Right atrium auricular region (tissue), 2 donors: ENCODE measurements around the gene TUBGCP6. TPM values are rescaled to one million over a fixed set of nuclear protein-coding genes. Genes with fewer than 3 reads are reported as not detected.
A peak's percentile ranks its signal among the peaks of the same experiment; 100 is the strongest.

ENCODE experiments used
- DNase-seq: peaks from one replicate; pipeline ENCODE4 v3.0.0-alpha.2; 2019; ENCODE audit warnings: low spot score
- H3K27ac ChIP-seq, 2 donors: fragments of 200-600 bp; sonication (generic); 1 replicate in 1 of 2; 2 replicates in 1 of 2; pipeline ENCODE4 v1.5.1; 2016 to 2019
- H3K27me3 ChIP-seq, 2 donors: fragments of 200-600 bp; sonication (generic); one replicate each; pipeline versions ENCODE4 v1.5.1 to v1.6.0; 2017 to 2019
- H3K36me3 ChIP-seq: fragments of 200-600 bp; sonication (generic); one replicate; pipeline ENCODE4 v1.5.1; 2016
- H3K4me1 ChIP-seq, 2 donors: fragments of 200-600 bp; sonication (generic); one replicate each; pipeline versions ENCODE4 v1.5.1 to v1.6.0; 2017 to 2019
- H3K4me3 ChIP-seq, 2 donors: fragments of 200-600 bp; sonication (generic); 1 replicate in 1 of 2; 2 replicates in 1 of 2; pipeline ENCODE4 v1.5.1; 2017 to 2019; ENCODE audit warnings: mild to moderate bottlenecking in 1 of 2, moderate library complexity in 1 of 2
- H3K9me3 ChIP-seq, 2 donors: fragments of 200-600 bp; sonication (generic); one replicate each; pipeline ENCODE4 v1.5.1; 2019
- CTCF ChIP-seq, 2 donors: fragments of 200-600 bp; sonication (generic); IDR thresholded peaks; one replicate each; pipeline ENCODE4 v1.5.1; 2019; ENCODE audit warnings: antibody characterized with exemption in 2 of 2
- total RNA-seq, 2 donors: library from RNA; depleted of rRNA; stranded (reverse); fragments of >200 nt; gene quantifications; one replicate each; pipeline ENCODE4 v1.1.0, GENCODE V29; 2016

The TUBGCP6 gene
- total RNA-seq, 2 donors from 2014 or later, result 19.5 to 22.1 TPM

- no peak for DNase-seq
- H3K27ac ChIP-seq, result no peak overlapping the region
- H3K9me3 ChIP-seq, result no peaks in the 10 kb centered on the region
- no peaks in the 10 kb centered on the region for H3K27me3 ChIP-seq
- H3K4me3 ChIP-seq, result no peak overlapping the region
- H3K36me3 ChIP-seq, result no peaks in the 10 kb centered on the region
- no peak for TF ChIP-seq CTCF (IDR thresholded peaks at IDR 0.05)
- H3K4me1 ChIP-seq, result peaks cover 0 to 59% of the 10 kb centered on the region in 2 donors
Measured at GRCh38 chr22:50268655-50269113, 23.9 kb upstream of the TUBGCP6 start.

- H3K9me3 ChIP-seq, result no peaks in the 10 kb centered on the region
- DNase-seq, result no peak
- no peaks in the 10 kb centered on the region for H3K27me3 ChIP-seq
- no peaks in the 10 kb centered on the region for H3K36me3 ChIP-seq
- peaks cover 0 to 62% of the 10 kb centered on the region in 2 donors for H3K4me1 ChIP-seq
- TF ChIP-seq CTCF (IDR thresholded peaks at IDR 0.05), result peak; percentile 14 to 55
- H3K27ac ChIP-seq, result no peak overlapping the region
- H3K4me3 ChIP-seq, result peak overlapping the region; percentile 30 to 47
Measured at GRCh38 chr22:50267591-50268390, 23.0 kb upstream of the TUBGCP6 start.

GRCh38 chr22:50266994-50267393 lies 22.2 kb upstream of the TUBGCP6 start:
- Histone ChIP-seq H3K36me3 (no peaks in the 10 kb centered on the region), H3K4me1 (peaks cover 0 to 63% of the 10 kb centered on the region in 2 donors), H3K27me3 (no peaks in the 10 kb centered on the region), H3K4me3 (peak overlapping the region; percentile 30 to 47), H3K27ac (no peak overlapping the region), H3K9me3 (no peaks in the 10 kb centered on the region)
- TF ChIP-seq CTCF (IDR thresholded peaks at IDR 0.05), result no peak
- no peak for DNase-seq

- Histone ChIP-seq H3K4me3 (no peak overlapping the region), H3K27ac (no peak overlapping the region), H3K9me3 (no peaks in the 10 kb centered on the region), H3K36me3 (no peaks in the 10 kb centered on the region), H3K4me1 (peaks cover 0 to 59% of the 10 kb centered on the region in 2 donors), H3K27me3 (no peaks in the 10 kb centered on the region)
- DNase-seq, result no peak
- TF ChIP-seq CTCF (IDR thresholded peaks at IDR 0.05), result no peak
Measured at GRCh38 chr22:50264946-50265669, 20.3 kb upstream of the TUBGCP6 start.

GRCh38 chr22:50264104-50264745 lies 19.4 kb upstream of the TUBGCP6 start:
- Histone ChIP-seq H3K4me1 (peaks cover 0 to 55% of the 10 kb centered on the region in 2 donors), H3K27me3 (no peaks in the 10 kb centered on the region)

More at GRCh38 chr22:50264104-50264745, 19.4 kb upstream of the TUBGCP6 start:
- no peak for TF ChIP-seq CTCF (IDR thresholded peaks at IDR 0.05)
- Histone ChIP-seq H3K9me3 (no peaks in the 10 kb centered on the region), H3K36me3 (no peaks in the 10 kb centered on the region), H3K27ac (no peak overlapping the region), H3K4me3 (no peak overlapping the region)
- no peak for DNase-seq
